ENCODE results near the gene PLAGL1. TPM values are rescaled to one million over a fixed set of nuclear protein-coding genes. Genes with fewer than 3 reads are reported as not detected.

Gene PLAGL1
- total and polyA plus RNA-seq, 2 of the 8 experiments (the other 6 are each of a cell fraction or from before 2014, with no cell fraction given): 0.94 to 1.1 TPM

DNA sequence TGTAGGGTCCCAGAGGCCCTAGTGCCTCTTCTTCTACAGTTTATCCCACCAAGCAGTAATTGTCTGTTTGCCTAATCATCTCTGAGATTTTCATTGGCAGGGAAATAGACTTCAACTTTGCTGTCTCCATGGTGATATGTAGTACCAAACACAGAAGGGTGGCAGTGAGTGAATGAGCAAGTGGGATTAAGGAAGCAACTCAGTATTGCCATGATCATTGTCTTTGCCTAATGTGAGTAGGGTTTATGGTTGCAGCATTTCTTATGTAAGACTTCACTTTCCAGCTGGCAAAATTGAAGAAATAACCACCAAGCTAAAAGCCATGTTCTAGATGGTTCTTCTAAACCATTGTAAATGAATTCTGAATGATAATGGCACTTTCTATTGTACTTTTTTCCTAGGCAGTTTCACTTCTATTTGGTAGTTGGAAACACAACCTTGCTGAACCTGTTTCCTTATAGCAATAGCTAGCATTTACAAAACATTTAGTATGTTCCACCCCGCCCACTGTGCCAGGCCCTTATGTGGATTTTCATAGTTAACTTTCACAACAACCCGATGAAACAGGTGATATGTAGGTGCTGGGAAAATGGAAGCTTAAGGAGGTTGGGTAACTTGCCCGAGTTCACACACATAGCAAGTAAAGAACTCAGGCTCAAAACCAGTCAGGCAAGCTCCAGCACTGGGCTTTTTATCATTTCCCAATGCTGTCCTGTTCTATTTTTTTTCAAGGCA lies 111.8 kb downstream of the PLAGL1 start (continued):
- no peak for TF ChIP-seq RAD21 (IDR thresholded peaks at IDR 0.05 in 1 of 2, conservative IDR thresholded peaks at IDR 0.05 in 1 of 2; ENCODE audit: low read depth in 2 of 2, low read length in 2 of 2)
- TF ChIP-seq, protein P1, sequence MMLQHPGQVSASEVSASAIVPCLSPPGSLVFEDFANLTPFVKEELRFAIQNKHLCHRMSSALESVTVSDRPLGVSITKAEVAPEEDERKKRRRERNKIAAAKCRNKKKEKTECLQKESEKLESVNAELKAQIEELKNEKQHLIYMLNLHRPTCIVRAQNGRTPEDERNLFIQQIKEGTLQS (IDR thresholded peaks at IDR 0.05; ENCODE audit: insufficient read depth, low read depth, low read length): no peak
